WTC11 (cell line): ENCODE data around the gene SEPTIN8.

Experiments
- ARID4B ChIP-seq: sonication (generic); formaldehyde crosslinking; IDR thresholded peaks from 2 replicates; pipeline ENCODE4 v1.8.0; 2023; ENCODE audit warnings: missing genetic modification reagents, mild to moderate bottlenecking, borderline replicate concordance
- ATF2 ChIP-seq: sonication (generic); formaldehyde crosslinking; IDR thresholded peaks from 2 replicates; pipeline ENCODE4 v1.8.1; 2022; ENCODE audit warnings: low read depth, missing genetic modification reagents, borderline replicate concordance
- CTCF ChIP-seq: fragments of 200-600 bp; IDR thresholded peaks from 2 replicates; pipeline ENCODE4 v1.8.0; 2022; ENCODE audit warnings: antibody characterized with exemption
- E2F5 ChIP-seq: sonication (generic); formaldehyde crosslinking; IDR thresholded peaks from 2 replicates; pipeline ENCODE4 v1.8.1; 2022; ENCODE audit warnings: mild to moderate bottlenecking, moderate library complexity, missing genetic modification reagents
- FOXJ3 ChIP-seq: sonication (generic); formaldehyde crosslinking; IDR thresholded peaks from 2 replicates; pipeline ENCODE4 v1.9.0; 2021; ENCODE audit warnings: missing genetic modification reagents, mild to moderate bottlenecking, borderline replicate concordance
- KAT7 ChIP-seq: sonication (generic); formaldehyde crosslinking; IDR thresholded peaks from 2 replicates; pipeline ENCODE4 v1.8.1; 2023; ENCODE audit warnings: missing genetic modification reagents, mild to moderate bottlenecking, borderline replicate concordance
- MLX ChIP-seq: sonication (generic); formaldehyde crosslinking; IDR thresholded peaks from 2 replicates; pipeline ENCODE4 v1.8.1; 2023; ENCODE audit warnings: mild to moderate bottlenecking, missing genetic modification reagents, moderate library complexity
- NR2C2 ChIP-seq: sonication (generic); formaldehyde crosslinking; IDR thresholded peaks from 2 replicates; pipeline ENCODE4 v1.8.0; 2022; ENCODE audit warnings: mild to moderate bottlenecking, missing genetic modification reagents
- STAT6 ChIP-seq: sonication (generic); formaldehyde crosslinking; conservative IDR thresholded peaks from 2 replicates; pipeline ENCODE4 v1.8.1; 2023; ENCODE audit warnings: mild to moderate bottlenecking, low read depth, missing genetic modification reagents, moderate library complexity
- TF ChIP-seq, protein P1 (sequence below): fragments of 250-450 bp; sonication (Bioruptor Pico); IDR thresholded peaks from 2 replicates; pipeline ENCODE4 v2.1.2; 2022; ENCODE audit warnings: mild to moderate bottlenecking, moderate library complexity

GRCh38 chr5:132819468-132819867, 42.4 kb upstream of the SEPTIN8 start:
- TF ChIP-seq CTCF (no peak), MLX (no peak), NR2C2 (no peak), ATF2 (CRISPR knock-in tag) (no peak), KAT7 (CRISPR knock-in tag) (no peak), E2F5 (no peak), FOXJ3 (CRISPR knock-in tag) (no peak), STAT6 (CRISPR knock-in tag) (no peak), ARID4B (no peak)
- TF ChIP-seq, protein P1, sequence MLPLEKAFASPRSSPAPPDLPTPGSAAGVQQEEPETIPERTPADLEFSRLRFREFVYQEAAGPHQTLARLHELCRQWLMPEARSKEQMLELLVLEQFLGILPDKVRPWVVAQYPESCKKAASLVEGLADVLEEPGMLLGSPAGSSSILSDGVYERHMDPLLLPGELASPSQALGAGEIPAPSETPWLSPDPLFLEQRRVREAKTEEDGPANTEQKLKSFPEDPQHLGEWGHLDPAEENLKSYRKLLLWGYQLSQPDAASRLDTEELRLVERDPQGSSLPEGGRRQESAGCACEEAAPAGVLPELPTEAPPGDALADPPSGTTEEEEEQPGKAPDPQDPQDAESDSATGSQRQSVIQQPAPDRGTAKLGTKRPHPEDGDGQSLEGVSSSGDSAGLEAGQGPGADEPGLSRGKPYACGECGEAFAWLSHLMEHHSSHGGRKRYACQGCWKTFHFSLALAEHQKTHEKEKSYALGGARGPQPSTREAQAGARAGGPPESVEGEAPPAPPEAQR (CRISPR knock-in tag), result no peak
